DND-41 (cell line): ENCODE results near the gene LAT.
A peak's percentile ranks its signal among the peaks of the same experiment; 100 is the strongest.

Experiments
- ATAC-seq: fragments of 200-7000 bp; cut with Tn5 transposase; 3 replicates; pipeline ENCODE4 v1.9.1; 2021; ENCODE audit warnings: low read depth; ENCODE audit not compliant: insufficient read depth
- DNase-seq: peaks from one replicate; pipeline ENCODE4 v3.0.0-alpha.2; 2020
- H2AFZ ChIP-seq: 2 replicates; pipeline ENCODE4 v1.6.0; 2012; ENCODE audit warnings: low read depth, low read length
- H3K27ac ChIP-seq: 2 replicates; pipeline ENCODE4 v1.5.1; 2012; ENCODE audit warnings: low read length, inconsistent platforms
- H3K27me3 ChIP-seq: fragments of 200-600 bp; sonication (generic); 2 replicates; pipeline ENCODE4 v1.6.0; 2012; ENCODE audit warnings: low read length, mild to moderate bottlenecking, inconsistent platforms; ENCODE audit not compliant: insufficient read depth, poor library complexity
- H3K36me3 ChIP-seq: 2 replicates; pipeline ENCODE4 v1.5.1; 2012; ENCODE audit warnings: low read length, inconsistent platforms; ENCODE audit not compliant: insufficient read depth
- H3K4me1 ChIP-seq: 2 replicates; pipeline ENCODE4 v1.5.1; 2012; ENCODE audit warnings: mild to moderate bottlenecking, low read length; ENCODE audit not compliant: insufficient read depth
- H3K4me2 ChIP-seq: 2 replicates; pipeline ENCODE4 v1.6.0; 2012; ENCODE audit warnings: mild to moderate bottlenecking, moderate library complexity, low read length, inconsistent platforms; ENCODE audit not compliant: insufficient read depth
- H3K4me3 ChIP-seq, 2 experiments: fragments of 200-600 bp in 1 of 2; shearing (Covaris generic) in 1 of 2; 2 replicates each; pipeline ENCODE4 v1.5.1; 2012 to 2016; ENCODE audit warnings: inconsistent platforms in 2 of 2, low read length in 2 of 2, mild to moderate bottlenecking in 2 of 2, low read depth in 1 of 2, moderate library complexity in 1 of 2
- H3K79me2 ChIP-seq: 2 replicates; pipeline ENCODE4 v1.6.0; 2012; ENCODE audit warnings: low read length, inconsistent platforms; ENCODE audit not compliant: insufficient read depth
- H3K9ac ChIP-seq: 2 replicates; pipeline ENCODE4 v1.6.0; 2012; ENCODE audit warnings: low read depth, mild to moderate bottlenecking, inconsistent platforms, low read length, moderate library complexity
- H3K9me3 ChIP-seq: 2 replicates; pipeline ENCODE4 v1.5.1; 2012; ENCODE audit warnings: low read length, moderate library complexity, mild to moderate bottlenecking, inconsistent platforms; ENCODE audit not compliant: insufficient read depth, severe bottlenecking
- H4K20me1 ChIP-seq: 2 replicates; pipeline ENCODE4 v1.6.0; 2012; ENCODE audit warnings: low read length; ENCODE audit not compliant: insufficient read depth
- CTCF ChIP-seq: IDR thresholded peaks from 2 replicates; pipeline ENCODE4 v1.5.1; 2012; ENCODE audit warnings: borderline replicate concordance, low read length, moderate library complexity, mild to moderate bottlenecking; ENCODE audit not compliant: poor library complexity, severe bottlenecking; ENCODE audit errors: extremely low read depth
- EZH2 ChIP-seq: IDR thresholded peaks from 3 replicates; pipeline ENCODE4 v1.6.1; 2012; ENCODE audit warnings: borderline replicate concordance, low read depth, mild to moderate bottlenecking, moderate library complexity, low read length, inconsistent platforms; ENCODE audit not compliant: severe bottlenecking

The LAT gene

GRCh38 chr16:28985211-28986041, 574 bp downstream of the LAT start:
- Histone ChIP-seq H3K36me3 (peaks cover 51% of the 10 kb centered on the region), H3K9me3 (no peaks in the 10 kb centered on the region), H3K79me2 (no peaks in the 10 kb centered on the region), H3K4me3 (peak overlapping the region in 1 of 2 experiments; percentile 49; a peak in 2 of 4 replicates), H3K4me2 (peak overlapping the region; percentile 61), H3K9ac (peak overlapping the region; percentile 47), H3K27ac (peak overlapping the region; percentile 51), H3K27me3 (no peaks in the 10 kb centered on the region), H3K4me1 (peaks cover 27% of the 10 kb centered on the region), H2AFZ (0 out of 2 replicates have a peak overlapping the region, but pooled peaks have one; percentile 31), H4K20me1 (no peaks in the 10 kb centered on the region)
- DNase-seq (no peak), ATAC-seq (peak; percentile 33)
- no peak for TF ChIP-seq EZH2
- TF ChIP-seq CTCF = no peak

- ATAC-seq (no peak), DNase-seq (no peak)
- Histone ChIP-seq H3K36me3 (peaks cover 47% of the 10 kb centered on the region), H3K9ac (peak overlapping the region; percentile 47; the same call in 1 of the 2 replicates), H3K9me3 (no peaks in the 10 kb centered on the region), H4K20me1 (no peaks in the 10 kb centered on the region), H3K4me3 (peak overlapping the region in 1 of 2 experiments; percentile 49; a peak in 2 of 4 replicates), H3K79me2 (no peaks in the 10 kb centered on the region), H3K27me3 (no peaks in the 10 kb centered on the region), H3K27ac (peak overlapping the region; percentile 51; the same call in 1 of the 2 replicates), H3K4me1 (peaks cover 27% of the 10 kb centered on the region), H2AFZ (no peak overlapping the region), H3K4me2 (peak overlapping the region; percentile 61; the same call in 1 of the 2 replicates)
- TF ChIP-seq CTCF (no peak), EZH2 (no peak)
Measured at GRCh38 chr16:28986046-28986445, 1.2 kb downstream of the LAT start.

- peaks cover 27% of the 10 kb centered on the region for H3K4me1 ChIP-seq
- no peak for ATAC-seq
- no peak for DNase-seq
- no peaks in the 10 kb centered on the region for H3K27me3 ChIP-seq
- H3K9ac ChIP-seq = no peak overlapping the region
- H3K9me3 ChIP-seq = no peaks in the 10 kb centered on the region
- H3K4me3 ChIP-seq = no peak overlapping the region
- no peak overlapping the region for H2AFZ ChIP-seq
- no peak for TF ChIP-seq CTCF
- no peak for TF ChIP-seq EZH2
- H3K36me3 ChIP-seq = peaks cover 43% of the 10 kb centered on the region
- no peaks in the 10 kb centered on the region for H3K79me2 ChIP-seq
- H3K27ac ChIP-seq = no peak overlapping the region
- no peak overlapping the region for H3K4me2 ChIP-seq
- H4K20me1 ChIP-seq = no peaks in the 10 kb centered on the region
Measured at GRCh38 chr16:28986492-28986891, 1.6 kb downstream of the LAT start.
